K562 treated with DMSO at 1 percent for 12 hours (cell line): Measurements from ENCODE around the gene GPR135. TPM values are rescaled to one million over a fixed set of nuclear protein-coding genes. Genes with fewer than 3 reads are reported as not detected.

ENCODE experiments used
- total RNA-seq: library from RNA; unstranded; fragments of 300-600 nt; gene quantifications from 2 replicates; pipeline ENCODE4 v1.2.3, GENCODE V29; 2022; ENCODE audit not compliant: insufficient read depth

Gene GPR135
- 0.62 TPM in 1 of 2 replicates, not detected in the other for total RNA-seq

DNA sequence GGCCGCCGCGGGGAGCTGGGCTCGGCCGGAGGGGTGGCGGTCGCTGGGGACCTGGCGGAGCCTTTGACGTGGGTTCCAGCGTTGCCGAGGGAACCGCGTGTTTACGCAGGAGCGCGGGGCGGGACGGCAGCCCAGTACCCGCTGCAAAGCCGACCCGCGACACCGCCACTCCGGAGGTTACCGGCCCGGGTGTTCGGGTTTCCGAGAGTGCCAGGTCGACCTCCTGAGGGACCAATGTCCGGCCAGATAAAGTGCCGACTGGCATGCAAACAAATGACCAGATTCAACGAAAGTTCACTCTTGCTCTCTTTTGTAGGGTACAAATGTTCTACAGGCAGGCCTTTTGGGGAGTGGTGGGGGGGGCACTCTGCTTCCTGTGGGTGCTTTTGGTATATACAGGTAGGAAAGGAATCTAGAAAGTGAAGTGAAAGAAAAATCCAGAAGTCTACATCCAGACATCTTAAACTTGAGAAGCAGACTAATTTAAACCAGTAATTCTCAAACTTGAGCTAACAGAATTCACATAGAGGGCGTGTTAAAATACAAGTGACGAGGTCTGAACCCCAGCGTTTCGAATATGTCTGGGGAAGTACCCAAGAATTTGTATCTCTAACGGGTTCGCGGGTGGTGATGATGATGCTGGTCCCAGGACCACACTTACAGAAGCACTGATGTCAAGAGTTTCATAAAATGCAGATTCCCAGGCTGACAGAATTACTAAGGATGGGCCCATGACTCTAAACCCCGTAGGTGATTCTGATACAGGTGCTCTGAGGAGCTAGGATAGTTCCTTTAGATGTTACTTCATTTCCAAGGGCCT is at the start of gene GPR135:
TSS of gene GPR135 (minus strand) at position 65 of the 820 bp plus-strand sequence. CDS start 154 bp downstream, outside the sequence.

GRCh38 chr14:59483819-59484638 is 18.8 kb upstream of the GPR135 start, which contains the start of the genes JKAMP and L3HYPDH:
TSS of gene JKAMP (plus strand) at chr14:59484517. CDS start at chr14:59484590, 73 bp downstream.
TSS of gene L3HYPDH (minus strand) at chr14:59484408. CDS start at chr14:59484316, 92 bp downstream.

Other genes starting within 250 kb of the GPR135 start
- 11.3 and 14.0 TPM in 2 replicates for gene L3HYPDH, start 19.0 kb upstream of the GPR135 start, total RNA-seq
- 16.6 and 23.0 TPM in 2 replicates for gene JKAMP, start 19.1 kb upstream of the GPR135 start, total RNA-seq
- gene CCDC175, start 111.4 kb upstream of the GPR135 start, total RNA-seq: not detected in 2 replicates